GM12878 (cell line): ENCODE measurements around the gene USP2. TPM values are rescaled to one million over a fixed set of nuclear protein-coding genes. Genes with fewer than 3 reads are reported as not detected.
A peak's percentile ranks its signal among the peaks of the same experiment; 100 is the strongest.

Experiments used
- CBX5 ChIP-seq: sonication (generic); IDR thresholded peaks from 2 replicates; pipeline ENCODE4 v1.6.1; 2016; ENCODE audit warnings: low read depth, moderate library complexity, mild to moderate bottlenecking, inconsistent platforms
- E2F4 ChIP-seq: IDR thresholded peaks from 2 replicates; pipeline ENCODE4 v1.6.1; 2012; ENCODE audit warnings: low read depth, low read length, improper control_type of control experiment
- EGR1 ChIP-seq, 2 experiments: IDR thresholded peaks; 1 replicate in 1 of 2; 2 replicates in 1 of 2; pipeline ENCODE4 v1.6.1; 2011 to 2012; ENCODE audit warnings: low read depth in 2 of 2, low read length in 2 of 2, borderline replicate concordance in 1 of 2, mild to moderate bottlenecking in 1 of 2, moderate library complexity in 1 of 2
- FOXK2 ChIP-seq: fragments of 450-650 bp; IDR thresholded peaks from 2 replicates; pipeline ENCODE4 v1.6.1; 2017; ENCODE audit warnings: mild to moderate bottlenecking, moderate library complexity
- GATAD2B ChIP-seq: fragments of 450-650 bp; conservative IDR thresholded peaks from 2 replicates; pipeline ENCODE4 v1.6.1; 2017; ENCODE audit warnings: low read depth, mild to moderate bottlenecking, moderate library complexity
- HDGF ChIP-seq: fragments of 450-650 bp; IDR thresholded peaks from 2 replicates; pipeline ENCODE4 v1.6.1; 2016; ENCODE audit warnings: antibody characterized with exemption
- LARP7 ChIP-seq: fragments of 450-650 bp; IDR thresholded peaks from 2 replicates; pipeline ENCODE4 v1.6.1; 2017; ENCODE audit warnings: mild to moderate bottlenecking
- MTA2 ChIP-seq: fragments of 450-650 bp; IDR thresholded peaks from 2 replicates; pipeline ENCODE4 v1.6.1; 2016; ENCODE audit warnings: low read depth, mild to moderate bottlenecking, moderate library complexity
- NBN ChIP-seq: fragments of 450-650 bp; IDR thresholded peaks from 2 replicates; pipeline ENCODE4 v1.6.1; 2016
- NFIC ChIP-seq: IDR thresholded peaks from 2 replicates; pipeline ENCODE4 v1.6.1; 2012; ENCODE audit warnings: low read depth, mild to moderate bottlenecking, inconsistent platforms, low read length, moderate library complexity
- NFYB ChIP-seq: IDR thresholded peaks from 2 replicates; pipeline ENCODE4 v1.6.1; 2011; ENCODE audit warnings: low read depth, mild to moderate bottlenecking, low read length, improper control_type of control experiment, moderate library complexity; ENCODE audit not compliant: insufficient read depth
- NR2C2 ChIP-seq: IDR thresholded peaks from 2 replicates; pipeline ENCODE4 v1.6.1; 2011; ENCODE audit warnings: borderline replicate concordance, low read depth; ENCODE audit not compliant: control insufficient read depth, insufficient read length
- POLR2AphosphoS5 ChIP-seq: IDR thresholded peaks from 2 replicates; pipeline ENCODE4 v1.6.1; 2011; ENCODE audit warnings: mild to moderate bottlenecking, low read length, inconsistent platforms
- POU2F2 ChIP-seq: IDR thresholded peaks from 3 replicates; pipeline ENCODE4 v1.6.1; 2011; ENCODE audit warnings: low read depth, mild to moderate bottlenecking, low read length, borderline replicate concordance
- RB1 ChIP-seq: fragments of 450-650 bp; formaldehyde crosslinking; IDR thresholded peaks from 2 replicates; pipeline ENCODE4 v1.6.1; 2017; ENCODE audit warnings: mild to moderate bottlenecking, borderline replicate concordance
- RCOR1 ChIP-seq: conservative IDR thresholded peaks from 2 replicates; pipeline ENCODE4 v1.6.1; 2012; ENCODE audit warnings: low read depth, low read length, improper control_type of control experiment
- RELA ChIP-seq: fragments of 450-650 bp; IDR thresholded peaks from 2 replicates; pipeline ENCODE4 v1.8.0; 2014; ENCODE audit warnings: borderline replicate concordance; ENCODE audit not compliant: partially characterized antibody
- RELB ChIP-seq: fragments of 450-650 bp; IDR thresholded peaks from 2 replicates; pipeline ENCODE4 v1.6.1; 2017; ENCODE audit warnings: low read depth, mild to moderate bottlenecking, moderate library complexity
- RUNX3 ChIP-seq: IDR thresholded peaks from 2 replicates; pipeline ENCODE4 v1.6.1; 2012; ENCODE audit warnings: low read length, inconsistent platforms
- SMARCA5 ChIP-seq: fragments of 450-650 bp; IDR thresholded peaks from 2 replicates; pipeline ENCODE4 v1.6.1; 2017; ENCODE audit warnings: mild to moderate bottlenecking
- SMC3 ChIP-seq: IDR thresholded peaks from 2 replicates; pipeline ENCODE4 v1.6.1; 2011; ENCODE audit warnings: low read length, improper control_type of control experiment, borderline replicate concordance
- SREBF1 ChIP-seq: IDR thresholded peaks from 2 replicates; pipeline ENCODE4 v1.6.1; 2012; ENCODE audit warnings: mild to moderate bottlenecking, low read length
- SRF ChIP-seq, 2 experiments: IDR thresholded peaks; 2 replicates each; pipeline ENCODE4 v1.6.1; 2011; ENCODE audit warnings: low read depth in 2 of 2, low read length in 2 of 2, mild to moderate bottlenecking in 1 of 2, moderate library complexity in 1 of 2
- STAT1 ChIP-seq: fragments of 450-650 bp; conservative IDR thresholded peaks from 2 replicates; pipeline ENCODE4 v1.6.1; 2014; ENCODE audit warnings: antibody characterized with exemption, mild to moderate bottlenecking
- SUZ12 ChIP-seq: fragments of 200-600 bp; sonication (generic); IDR thresholded peaks from one replicate; pipeline ENCODE4 v1.6.1; 2018; ENCODE audit warnings: antibody characterized with exemption, mild to moderate bottlenecking; ENCODE audit not compliant: unreplicated experiment
- YY1 ChIP-seq: IDR thresholded peaks from 2 replicates; pipeline ENCODE4 v1.6.1; 2011; ENCODE audit warnings: low read depth, mild to moderate bottlenecking, low read length
- ZBTB4 ChIP-seq: fragments of 450-650 bp; formaldehyde crosslinking; IDR thresholded peaks from 2 replicates; pipeline ENCODE4 v1.4.0; 2022; ENCODE audit warnings: mild to moderate bottlenecking, moderate library complexity
- ZNF384 ChIP-seq: IDR thresholded peaks from 2 replicates; pipeline ENCODE4 v1.6.1; 2012; ENCODE audit warnings: low read depth, mild to moderate bottlenecking, low read length, improper control_type of control experiment, borderline replicate concordance
- ZSCAN29 ChIP-seq: fragments of 450-650 bp; IDR thresholded peaks from 2 replicates; pipeline ENCODE4 v1.6.1; 2017; ENCODE audit warnings: mild to moderate bottlenecking, moderate library complexity
- polyA plus RNA-seq, 11 experiments: library from polyadenylated mRNA; depleted of rRNA in 4 of 11; unstranded in 6 of 11; stranded (reverse) in 5 of 11; fragments of >200 nt; fragmentation: Nextera tagmentation in 4 of 11; fragmentation: Illumina TruSeq in 1 of 11; extraction: Ambion mirVana in 4 of 11; extraction: Trizol in 1 of 11; gene quantifications; 1 replicate in 1 of 11; 2 replicates in 10 of 11; pipeline versions ENCODE4 v1.2.1 to v1.2.3, GENCODE V29; 2011 to 2016; ENCODE audit warnings: inconsistent platforms in 2 of 11, missing spikeins in 2 of 11, low read depth in 1 of 11
- total RNA-seq, 4 experiments: library from RNA; depleted of rRNA in 3 of 4; stranded (reverse); fragments of >200 nt in 3 of 4; fragmentation: Illumina TruSeq in 1 of 4; extraction: Trizol in 1 of 4; gene quantifications; 2 replicates each; pipeline versions ENCODE4 v1.2.1 to v1.2.3, GENCODE V29; 2013 to 2021

The USP2 gene
- total and polyA plus RNA-seq, 10 of the 15 experiments (the other 5 are each of a cell fraction or from before 2014, with no cell fraction given), result 0.03 to 0.13 (median 0.06) TPM; not detected in 4

GRCh38 chr11:119323532-119324033, 57.9 kb downstream of the USP2 start (continued):
- no peak for TF ChIP-seq SRF (IDR thresholded peaks at IDR 0.05; ENCODE audit: low read depth in 2 of 2, low read length in 2 of 2)
- no peak for TF ChIP-seq POLR2AphosphoS5
- no peak for TF ChIP-seq STAT1
- TF ChIP-seq RB1, result peak; percentile 31; the same call in 1 of the 2 replicates
- TF ChIP-seq YY1, result peak; percentile 63
- peak; percentile 66 for TF ChIP-seq SMC3
- no peak for TF ChIP-seq SREBF1
- TF ChIP-seq RUNX3, result peak; percentile 32; the same call in 1 of the 2 replicates
- TF ChIP-seq RELB, result no peak
- TF ChIP-seq E2F4, result no peak
- TF ChIP-seq HDGF, result no peak
- TF ChIP-seq GATAD2B, result no peak
- 0 out of 2 replicates have a peak, but pooled peaks have one; percentile 63 for TF ChIP-seq RCOR1
- no peak for TF ChIP-seq NFIC
- peak; percentile 99 for TF ChIP-seq SMARCA5
- no peak for TF ChIP-seq ZBTB4 (CRISPR knock-in tag)
- TF ChIP-seq FOXK2, result no peak
- TF ChIP-seq EGR1 (IDR thresholded peaks at IDR 0.05; ENCODE audit: borderline replicate concordance in 1 of 2, low read depth in 2 of 2, low read length in 2 of 2), result 0 out of 3 replicates have a peak, but pooled peaks of 1 of the 2 experiments have one; percentile 0
- peak; percentile 10 for TF ChIP-seq RELA
- 0 out of 2 replicates have a peak, but pooled peaks have one; percentile 43 for TF ChIP-seq NBN
- TF ChIP-seq LARP7, result no peak
- 0 out of 3 replicates have a peak, but pooled peaks have one; percentile 29 for TF ChIP-seq POU2F2
- TF ChIP-seq SUZ12, result no peak
- no peak for TF ChIP-seq CBX5
- TF ChIP-seq NFYB, result no peak
- no peak for TF ChIP-seq NR2C2
- TF ChIP-seq ZSCAN29, result no peak
- no peak for TF ChIP-seq MTA2
- TF ChIP-seq ZNF384, result no peak
